ENCODE results near the gene SEC14L3.

The SEC14L3 gene

DNA sequence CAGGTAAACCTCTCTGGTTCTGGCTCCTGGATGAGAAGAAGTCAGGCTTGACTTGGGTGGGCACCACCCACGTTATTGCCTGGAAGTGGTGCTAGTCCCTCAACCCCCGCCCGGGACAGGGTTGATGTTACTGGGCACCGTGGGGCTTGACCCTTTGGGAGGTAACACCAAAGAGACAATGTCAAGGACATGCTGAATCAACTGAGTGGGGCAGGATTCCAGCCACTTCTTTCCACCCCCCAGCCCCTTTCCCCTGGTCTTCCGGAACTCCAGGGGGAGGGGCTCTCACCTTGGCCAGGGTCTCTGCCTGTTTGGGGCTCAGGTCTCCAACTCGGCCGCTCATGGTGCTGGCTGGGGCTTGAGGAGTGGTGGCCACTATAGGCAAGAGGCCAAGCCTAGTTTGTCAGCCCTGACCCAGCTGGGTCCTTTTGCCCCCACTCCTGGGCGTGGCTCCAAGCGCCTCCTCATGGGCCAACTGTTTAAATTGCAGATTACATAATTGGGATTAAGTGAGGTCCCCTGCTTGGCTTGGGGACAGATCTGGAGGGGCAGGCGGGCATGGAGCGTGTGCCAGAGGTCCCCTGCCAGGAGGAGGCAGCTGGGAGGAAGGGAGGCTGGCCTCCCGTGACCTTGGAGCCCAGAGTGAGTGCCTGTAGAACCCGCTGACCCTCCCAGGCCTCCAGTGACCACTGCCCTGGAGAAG, at the start of gene SEC14L3:
Gene SEC14L3 (minus strand): TSS at position 402 of the 703 bp plus-strand sequence. CDS start 59 bp downstream, at position 343.
- DNase-seq (ENCODE audit: low read depth in 2 of 2): no peak

DNA sequence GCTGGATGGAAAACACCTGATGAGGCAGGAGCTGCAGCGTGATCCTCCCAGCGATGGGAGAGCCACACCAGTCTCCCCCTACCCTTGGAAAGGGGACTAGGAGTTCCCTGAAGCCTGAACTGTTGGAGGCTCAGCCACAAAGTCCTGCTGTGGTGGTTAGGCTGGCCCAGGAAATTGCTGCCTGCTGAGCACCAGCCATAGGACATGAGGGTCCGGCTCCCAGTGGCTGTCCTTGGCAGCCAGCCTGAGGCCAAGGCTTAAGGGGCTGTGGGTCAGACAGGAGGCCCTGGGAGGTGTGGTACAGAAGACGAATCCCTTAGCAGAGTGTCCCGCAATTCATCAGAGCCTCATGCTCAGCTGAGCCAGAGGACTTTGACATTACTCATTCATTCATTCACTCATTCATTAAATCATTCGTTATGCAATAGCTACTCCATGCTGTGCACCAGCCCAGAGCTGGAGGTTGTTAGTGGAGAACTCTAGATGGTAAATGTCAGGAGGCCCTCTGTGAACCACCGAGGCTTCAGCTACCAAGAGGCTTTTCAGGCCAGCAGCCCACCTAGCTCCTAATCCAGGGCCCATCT, 48.1 kb upstream of the SEC14L3 start:
- DNase-seq (ENCODE audit: low read depth in 2 of 2): no peak

DNA sequence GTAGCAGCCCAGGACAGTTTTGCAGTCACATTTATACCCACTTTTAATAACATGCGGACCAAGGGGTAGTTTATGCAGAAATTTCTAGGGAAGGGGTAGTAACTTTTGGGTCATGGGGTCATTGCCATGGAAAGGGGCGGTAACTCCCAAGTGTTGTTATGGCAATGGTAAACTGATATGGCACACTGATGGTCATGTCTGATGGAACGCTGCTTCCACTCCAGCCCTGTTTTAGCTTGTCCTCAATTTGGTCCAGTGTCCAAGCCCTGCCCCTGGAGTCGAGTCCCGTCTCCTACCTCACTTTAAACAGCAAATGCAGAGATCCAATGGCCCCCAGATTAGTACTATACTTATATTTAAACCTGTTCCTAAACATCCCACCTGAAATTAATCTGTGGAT, 44.9 kb upstream of the SEC14L3 start:
- no peak for DNase-seq (ENCODE audit: low read depth in 2 of 2)

DNA sequence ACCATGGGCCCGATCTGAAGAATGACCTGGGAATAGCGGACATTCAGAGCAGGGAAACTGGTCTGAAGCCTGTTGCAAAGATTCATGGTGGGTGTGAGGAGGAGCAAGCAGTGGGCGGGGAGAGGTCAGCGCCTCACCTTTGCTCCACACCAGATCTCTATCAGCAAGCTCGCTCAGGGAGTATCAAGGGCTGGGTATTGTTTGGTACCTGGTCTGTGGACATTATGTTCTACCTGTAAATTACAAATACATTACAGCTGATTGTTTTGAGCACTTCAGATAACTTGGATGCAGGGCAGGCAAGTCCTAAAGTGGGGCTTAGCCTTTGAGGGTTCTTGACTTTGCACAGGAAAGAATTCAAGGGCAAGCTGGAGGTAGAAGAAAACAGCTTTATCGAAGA, 44.5 kb upstream of the SEC14L3 start:
- no peak for DNase-seq (ENCODE audit: low read depth in 2 of 2)

DNA sequence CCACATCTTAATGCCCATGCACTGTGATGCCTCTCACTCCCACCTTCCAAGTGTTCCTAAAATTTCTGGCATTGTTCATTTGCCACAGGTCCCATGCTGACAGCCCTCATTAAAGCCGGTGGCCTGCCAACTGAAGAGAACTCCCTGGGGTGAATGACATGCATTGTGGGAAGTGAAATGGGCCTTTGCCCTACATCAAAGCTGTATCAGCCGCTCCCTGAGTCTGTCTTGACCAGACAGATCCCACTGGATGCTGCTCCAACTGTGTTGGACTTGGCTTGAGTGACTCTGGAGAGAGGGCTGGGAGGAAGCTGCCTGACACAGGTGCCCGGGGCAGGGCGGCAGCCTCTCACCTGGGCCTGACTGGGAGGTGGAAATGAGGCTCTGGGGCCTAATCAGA, 42.4 kb upstream of the SEC14L3 start:
- no peak for DNase-seq (ENCODE audit: low read depth in 2 of 2)

DNA sequence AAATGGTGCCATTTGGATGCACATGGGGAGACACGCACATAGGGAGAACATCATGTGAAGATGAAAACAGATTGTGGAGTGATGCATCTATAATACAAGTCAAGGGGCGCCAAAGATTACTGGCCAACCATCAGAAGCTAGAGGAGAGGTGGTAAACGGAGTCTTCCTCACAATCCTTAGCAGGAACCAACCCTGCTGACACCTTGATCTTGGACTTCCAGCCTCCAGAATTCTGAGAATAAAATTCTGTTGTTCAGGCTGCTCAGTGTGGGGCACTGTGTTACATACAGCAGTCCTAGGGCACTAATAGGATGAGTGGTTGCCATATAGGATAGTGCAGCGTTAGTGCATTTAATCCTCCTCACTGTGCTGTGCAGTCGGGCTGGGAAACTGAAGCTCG, 41.6 kb upstream of the SEC14L3 start:
- DNase-seq (ENCODE audit: low read depth in 2 of 2): no peak

DNA sequence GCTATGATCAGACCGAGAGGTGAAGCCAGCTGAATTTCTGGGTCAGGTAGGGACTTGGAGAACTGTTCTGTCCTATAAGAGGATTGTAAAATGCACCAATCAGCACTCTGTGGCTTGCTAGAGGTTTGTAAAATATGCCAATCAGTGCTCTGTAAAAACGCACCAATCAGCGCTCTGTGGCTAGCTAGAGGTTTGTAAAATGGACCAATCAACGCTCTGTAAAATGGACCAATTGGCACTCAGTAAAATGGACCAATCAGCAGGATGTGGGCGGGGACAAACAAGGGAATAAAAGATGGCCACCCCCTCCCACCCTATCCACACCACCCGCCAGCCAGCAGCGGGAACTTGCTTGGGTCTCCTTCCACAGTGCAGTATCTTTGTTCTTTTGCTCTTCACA, 40.1 kb upstream of the SEC14L3 start:
- DNase-seq (ENCODE audit: low read depth in 2 of 2): no peak

DNA sequence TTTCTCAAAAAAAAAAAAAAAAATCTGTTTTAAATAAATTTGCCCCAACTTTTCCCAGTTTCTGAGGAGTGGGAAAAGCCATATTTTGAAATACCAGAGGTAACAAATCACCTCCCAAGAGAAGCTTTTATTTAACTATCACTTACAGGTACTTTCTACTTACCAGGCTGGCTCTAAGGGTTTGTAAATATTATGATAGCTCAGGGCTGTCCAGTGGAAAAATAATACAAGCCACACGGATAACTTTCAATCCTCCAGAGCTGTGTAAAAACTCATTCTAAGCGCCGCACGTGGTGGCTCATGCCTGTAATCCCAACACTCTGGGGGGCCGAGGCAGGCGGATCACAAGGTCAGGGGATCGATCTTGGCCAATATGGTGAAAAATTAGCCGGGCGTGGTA, 39.3 kb upstream of the SEC14L3 start:
- DNase-seq (ENCODE audit: low read depth in 2 of 2): no peak

DNA sequence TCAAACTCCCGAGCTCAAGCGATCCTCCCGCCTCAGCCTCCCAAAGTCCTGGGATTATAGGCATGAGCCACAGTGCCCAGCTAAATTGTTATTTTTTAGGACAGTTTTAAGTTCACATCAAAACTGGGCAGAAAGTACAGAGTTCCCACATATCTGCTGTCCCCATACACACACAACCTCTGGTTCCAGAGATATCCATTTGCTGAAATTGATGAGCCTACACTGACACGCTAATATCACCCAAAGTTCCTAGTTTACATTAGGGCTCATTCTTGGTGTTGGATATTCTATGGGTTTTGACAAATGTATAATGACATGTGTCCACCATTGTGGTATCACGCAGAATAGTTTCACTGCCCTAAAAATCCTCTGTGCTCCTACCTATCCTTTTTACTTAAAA, 36.4 kb upstream of the SEC14L3 start:
- no peak for DNase-seq (ENCODE audit: low read depth in 2 of 2)

DNA sequence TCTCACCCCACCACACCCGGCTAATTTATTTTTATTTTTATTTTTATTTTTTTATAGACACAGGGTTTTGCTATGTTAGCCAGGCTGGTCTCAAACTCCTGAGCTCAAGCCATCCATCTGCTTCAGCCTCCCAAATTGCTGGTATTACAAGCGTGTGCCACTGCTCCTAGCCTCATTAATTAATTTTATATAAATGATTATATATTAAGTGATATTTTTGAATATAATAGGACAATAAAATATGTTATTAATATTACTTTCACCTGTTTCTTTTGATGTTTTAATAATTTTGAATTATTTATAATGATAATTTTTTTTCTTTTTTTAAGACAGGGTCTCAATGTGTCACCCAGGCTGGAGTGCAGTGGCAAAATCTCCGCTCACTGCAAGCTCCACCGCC, 35.9 kb upstream of the SEC14L3 start:
- no peak for DNase-seq (ENCODE audit: low read depth in 2 of 2)

DNA sequence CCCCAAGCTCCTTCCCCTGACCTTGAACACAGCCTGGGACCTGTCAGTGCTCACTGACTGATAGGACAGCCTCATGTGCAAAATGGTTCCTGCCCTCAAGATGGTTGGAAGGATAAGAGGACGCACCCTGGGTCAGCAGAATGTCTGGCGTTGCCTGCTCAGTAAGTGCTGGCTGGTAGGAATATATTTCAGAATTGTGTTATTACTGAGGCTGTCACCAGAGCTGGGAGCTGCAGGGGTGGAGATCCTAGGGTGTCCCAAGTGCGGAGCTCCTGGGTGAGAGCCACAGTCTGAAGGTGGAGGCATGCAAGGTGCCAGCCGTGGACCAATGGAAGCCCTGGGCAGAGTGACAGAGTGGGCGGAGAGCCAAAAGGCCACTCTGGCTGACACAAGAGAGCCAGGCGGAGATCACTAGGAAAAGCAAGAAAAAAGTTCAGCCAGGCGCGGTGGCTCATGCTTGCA, 34.7 kb upstream of the SEC14L3 start:
- no peak for DNase-seq (ENCODE audit: low read depth in 2 of 2)

DNA sequence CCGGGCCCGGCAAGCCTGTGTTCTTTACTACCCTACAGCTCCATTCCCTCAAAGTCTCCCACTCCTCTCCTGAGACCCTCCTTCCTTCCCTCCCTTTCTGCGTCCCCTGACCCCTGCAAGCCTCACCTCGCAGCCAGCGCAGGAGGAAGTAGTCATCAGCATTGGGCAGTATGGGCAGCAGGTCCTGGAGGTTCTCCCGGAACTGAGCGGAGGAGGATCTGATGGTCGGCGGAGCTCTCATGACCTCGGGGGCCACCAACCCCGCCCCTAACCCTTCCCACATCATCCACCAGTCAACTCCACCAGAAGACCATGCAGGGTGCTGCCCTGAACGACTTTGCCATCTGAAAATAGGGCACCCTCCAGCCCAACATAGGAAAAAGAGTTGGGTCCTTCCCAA, 31.7 kb upstream of the SEC14L3 start:
- DNase-seq (ENCODE audit: low read depth in 2 of 2): no peak

DNA sequence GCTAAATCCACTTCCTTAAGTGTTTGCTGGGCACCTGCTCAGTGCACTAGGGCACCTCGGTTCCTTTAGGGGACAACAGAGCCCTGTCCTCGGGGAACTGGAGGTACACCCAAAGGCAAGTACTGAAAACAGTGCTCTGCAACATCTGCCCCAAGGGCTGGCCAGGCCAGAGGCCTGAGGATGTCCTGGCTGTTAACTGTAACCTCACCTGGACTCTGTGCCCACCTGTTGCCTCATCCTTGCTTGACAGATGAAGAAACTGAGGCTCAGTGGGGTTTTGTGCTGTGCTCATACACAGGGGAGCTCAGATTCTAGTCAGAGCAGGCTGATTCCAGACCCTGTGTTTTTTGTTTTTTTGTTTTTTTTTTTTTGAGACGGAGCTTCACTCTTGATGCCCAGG, 31.1 kb upstream of the SEC14L3 start:
- no peak for DNase-seq (ENCODE audit: low read depth in 2 of 2)

DNA sequence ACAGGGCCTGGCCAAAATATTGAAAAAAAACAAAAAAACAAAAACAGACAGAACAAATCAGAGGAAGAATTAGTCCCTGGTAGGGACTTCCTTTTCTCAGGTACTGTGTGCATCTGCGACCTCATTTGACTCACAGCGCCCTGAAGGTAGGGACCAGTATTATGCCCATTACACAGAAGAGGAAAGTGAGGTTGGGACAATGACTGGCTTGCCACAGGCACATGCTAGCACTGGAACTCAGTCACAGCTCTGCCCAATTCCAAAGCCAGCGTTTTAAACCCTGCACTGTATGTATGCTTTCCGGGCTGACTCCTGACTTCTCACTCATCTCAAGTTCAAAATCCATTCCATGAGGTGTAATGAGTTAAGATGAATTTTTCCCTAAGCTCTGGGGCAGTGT, 30.3 kb upstream of the SEC14L3 start:
- DNase-seq (ENCODE audit: low read depth in 2 of 2): no peak

DNA sequence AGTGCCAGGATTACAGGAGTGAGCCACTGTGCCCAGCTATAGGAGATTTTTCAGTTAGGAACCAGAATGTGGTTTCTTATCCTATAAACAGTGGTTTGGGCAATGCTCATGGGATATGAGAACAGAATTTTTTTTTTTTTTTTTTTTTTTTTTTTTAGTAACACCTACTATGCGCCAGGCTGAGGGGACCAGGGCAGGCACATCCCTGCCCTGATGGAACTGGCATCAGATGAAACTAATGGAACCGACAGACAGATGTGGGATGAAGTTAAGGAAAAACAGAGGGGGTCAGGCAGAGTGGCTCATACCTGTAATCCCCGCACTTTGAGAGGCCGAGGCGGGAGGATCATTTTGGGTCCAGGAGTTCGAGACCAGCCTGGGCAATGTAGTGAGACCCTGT, 28.8 kb upstream of the SEC14L3 start:
- no peak for DNase-seq (ENCODE audit: low read depth in 2 of 2)

DNA sequence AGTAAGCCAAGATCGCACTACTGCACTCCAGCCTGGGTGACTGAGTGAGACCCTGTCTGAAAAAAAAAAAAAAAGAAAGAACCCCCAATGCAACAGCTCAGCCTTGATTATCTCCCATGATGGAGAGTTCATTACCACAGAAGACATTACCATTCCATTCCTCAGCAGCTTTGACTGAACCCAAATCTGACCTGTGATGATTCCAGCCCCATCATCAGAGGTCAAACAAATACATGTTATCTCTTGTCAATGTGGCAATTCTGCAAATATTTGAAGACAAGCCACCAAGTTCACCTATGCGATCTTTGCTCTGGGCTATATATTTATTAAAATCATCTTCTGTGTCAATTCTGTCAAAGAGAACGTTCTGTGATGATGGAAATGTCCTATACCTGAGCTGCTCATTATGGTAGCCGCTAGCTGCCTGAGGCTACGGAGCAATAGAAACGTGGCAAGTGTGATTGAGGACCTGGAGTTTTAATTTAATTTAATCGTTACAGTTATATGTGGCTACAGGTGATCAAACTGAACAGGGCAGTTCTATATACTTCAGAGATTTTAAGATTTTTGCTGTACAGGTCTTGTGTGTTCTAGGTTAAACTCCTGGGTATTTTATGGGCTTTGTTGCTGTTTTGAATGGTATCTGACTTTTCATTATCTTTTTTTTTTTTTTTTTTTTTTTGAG, 25.8 kb upstream of the SEC14L3 start:
- no peak for DNase-seq (ENCODE audit: low read depth in 2 of 2)

DNA sequence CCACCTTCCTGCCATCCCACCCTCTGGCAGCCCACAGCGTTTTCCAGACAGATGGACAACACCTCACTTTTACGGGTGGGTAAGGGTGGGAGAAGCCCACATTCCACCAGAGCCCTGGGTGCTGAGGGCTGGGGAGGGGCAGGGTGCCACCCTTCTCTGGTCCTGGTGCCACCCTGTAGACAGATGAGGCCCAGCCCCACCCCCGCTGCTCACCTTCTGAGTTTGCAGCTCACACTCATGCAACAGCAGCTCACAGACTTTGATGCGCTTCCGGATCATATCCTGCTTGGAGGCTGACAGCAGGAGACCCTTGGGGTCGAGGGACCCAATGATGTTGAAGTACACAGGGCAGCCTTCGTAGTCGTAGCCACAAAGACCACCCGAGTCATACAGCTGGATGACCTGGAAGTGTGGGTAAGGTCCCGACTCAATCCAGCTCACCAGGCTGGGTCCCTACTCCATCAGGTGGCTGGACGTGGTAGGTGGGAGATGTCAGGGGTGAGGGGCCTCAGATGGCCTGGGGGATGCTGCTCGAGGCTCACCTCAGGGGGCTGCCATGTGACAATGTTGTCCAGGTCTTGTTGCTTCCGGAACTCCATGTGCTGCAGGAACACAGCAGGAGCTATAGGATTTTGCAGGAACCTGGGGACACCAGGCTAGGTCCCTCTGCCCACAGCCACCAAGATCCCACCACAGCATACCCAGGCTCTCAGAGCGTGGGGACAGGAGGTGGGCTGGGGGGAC, 23.4 kb upstream of the SEC14L3 start:
- DNase-seq (ENCODE audit: low read depth in 2 of 2): no peak

DNA sequence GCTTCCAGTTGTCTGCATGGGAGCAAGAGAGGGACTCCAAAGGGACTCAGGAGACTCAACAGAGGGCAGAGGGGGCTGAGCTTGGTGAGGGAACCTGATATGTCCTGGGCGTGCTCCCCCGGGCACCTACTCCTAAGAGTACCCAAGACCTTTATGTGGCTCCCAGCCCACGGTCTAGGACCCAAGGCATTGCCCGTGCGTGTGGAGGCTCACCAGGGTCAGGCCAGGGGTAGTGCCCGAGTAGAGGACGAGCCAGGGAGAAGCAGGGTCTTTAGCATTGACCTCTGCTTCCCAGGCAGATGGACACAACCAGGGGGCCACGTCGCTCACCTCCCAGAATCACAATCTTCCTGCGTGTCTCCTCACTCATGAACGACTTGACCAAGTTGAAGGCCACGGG, 20.3 kb upstream of the SEC14L3 start:
- no peak for DNase-seq (ENCODE audit: low read depth in 2 of 2)

DNA sequence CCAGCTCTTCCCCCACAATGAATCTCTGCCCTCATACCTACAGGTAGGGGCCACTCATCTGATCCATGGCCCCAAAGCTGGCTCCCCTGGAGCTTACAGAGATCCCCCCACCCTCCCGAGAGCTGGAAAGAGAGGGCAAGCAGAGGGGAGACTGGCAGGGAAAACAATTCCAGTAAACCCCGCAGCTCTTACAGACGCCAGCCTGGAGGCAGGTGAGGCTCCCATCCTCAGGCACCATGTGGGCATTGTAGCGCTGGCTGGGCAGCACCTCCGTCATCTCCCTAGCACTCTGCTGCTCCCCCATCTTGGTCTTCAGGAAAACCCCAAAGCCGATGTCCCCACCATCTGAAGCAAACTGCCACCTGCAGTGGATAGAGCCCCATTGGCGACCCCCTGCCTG, 19.6 kb upstream of the SEC14L3 start:
- no peak for DNase-seq (ENCODE audit: low read depth in 2 of 2)

DNA sequence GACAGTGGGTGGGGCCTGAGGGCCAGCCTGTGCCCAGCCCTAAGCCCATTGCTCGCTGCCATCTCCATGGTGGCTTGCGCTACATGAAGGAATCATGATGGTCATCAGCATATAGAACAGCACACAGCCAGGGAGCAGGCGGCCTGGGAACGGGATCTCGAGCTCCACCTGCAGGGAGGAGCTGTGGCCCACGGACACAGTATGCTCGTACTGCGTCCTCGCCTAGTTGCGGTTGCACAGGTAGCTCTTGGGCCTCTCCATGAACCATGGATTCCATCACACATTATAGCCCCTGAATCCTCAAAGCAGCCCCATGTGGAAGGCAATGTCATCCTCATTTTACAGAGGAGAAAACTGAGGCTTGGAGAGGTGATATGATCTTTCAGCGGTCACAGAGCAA, 18.6 kb upstream of the SEC14L3 start:
- DNase-seq (ENCODE audit: low read depth in 2 of 2): no peak

DNA sequence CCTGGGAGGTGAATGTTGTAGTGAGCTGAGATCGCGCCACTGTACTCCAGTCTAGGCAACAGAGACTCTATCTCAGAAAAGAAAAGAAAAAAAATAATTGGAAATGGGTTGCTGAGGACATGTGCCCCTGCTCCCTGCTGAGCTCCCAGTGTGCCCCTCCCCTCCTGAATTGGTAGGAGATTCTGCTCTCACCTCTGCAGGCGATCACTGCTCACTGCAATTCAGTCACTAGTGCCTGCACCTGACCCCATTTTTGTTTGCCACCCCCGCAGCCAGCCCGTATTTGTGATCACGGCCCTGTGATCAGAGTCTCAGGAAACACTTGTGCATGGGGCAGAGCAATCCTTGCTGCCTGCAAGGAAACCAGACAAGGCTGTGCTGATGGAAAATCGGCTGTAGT, 16.3 kb upstream of the SEC14L3 start:
- DNase-seq (ENCODE audit: low read depth in 2 of 2): no peak

DNA sequence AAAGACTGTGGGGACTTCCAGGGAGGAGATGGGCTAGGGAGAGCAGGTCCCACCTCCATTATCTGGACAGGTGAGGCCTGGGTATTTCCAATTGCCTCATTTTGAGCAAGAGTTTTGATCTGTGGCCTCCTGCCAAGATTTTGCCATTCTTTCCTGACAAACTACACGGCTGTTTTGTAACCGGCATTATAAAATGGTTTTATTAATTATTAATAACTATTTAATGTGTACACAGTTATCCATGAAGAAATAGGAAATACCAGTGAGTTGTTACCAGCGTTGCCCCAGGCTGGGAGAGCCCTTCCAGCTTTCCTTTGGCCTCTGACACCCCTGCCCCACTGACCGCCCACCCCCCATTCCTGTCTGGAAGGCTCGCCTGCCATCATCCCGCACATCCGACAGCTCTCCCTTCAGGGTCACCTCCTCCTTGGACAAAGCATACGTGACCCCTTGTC, 14.9 kb upstream of the SEC14L3 start:
- DNase-seq (ENCODE audit: low read depth in 2 of 2): no peak
